Measurements from ENCODE around the gene PDK4. TPM values are rescaled to one million over a fixed set of nuclear protein-coding genes. Genes with fewer than 3 reads are reported as not detected.

Gene PDK4
- total RNA-seq, 1 experiment from 2014 or later: 13.9 TPM

Other genes with a start within 250 kb of the PDK4 start
- gene PON3, start 200.1 kb downstream of the PDK4 start, total RNA-seq (2014; rRNA removed; shearing (Covaris generic)): 2.2 and 3.6 TPM in 2 replicates
- 46.3 and 51.1 TPM in 2 replicates for gene PON2, start 161.5 kb downstream of the PDK4 start, total RNA-seq (2014; rRNA removed; shearing (Covaris generic))
- 0.08 and 0.10 TPM in 2 replicates for gene ASB4, start 110.6 kb downstream of the PDK4 start, total RNA-seq (2014; rRNA removed; shearing (Covaris generic))
- 0.13 and 0.31 TPM in 2 replicates for gene DYNC1I1, start 176.0 kb upstream of the PDK4 start, total RNA-seq (2014; rRNA removed; shearing (Covaris generic))